Esophagus muscularis mucosa (tissue), 4 donors: Measurements from ENCODE around the gene ZNF2.

ENCODE experiments used
- EP300 ChIP-seq: sonication (generic); formaldehyde crosslinking; IDR thresholded peaks from one replicate; pipeline ENCODE4 v1.6.1; 2017; ENCODE audit warnings: antibody characterized with exemption
- POLR2A ChIP-seq: fragments of 450-650 bp; IDR thresholded peaks from one replicate; pipeline ENCODE4 v1.6.1; 2017; ENCODE audit warnings: antibody characterized with exemption, moderate library complexity, mild to moderate bottlenecking, low read depth
- POLR2AphosphoS5 ChIP-seq, 2 donors: sonication (generic); formaldehyde crosslinking; IDR thresholded peaks; one replicate each; pipeline ENCODE4 v1.6.1; 2017; ENCODE audit warnings: antibody characterized with exemption in 2 of 2
- TF ChIP-seq, protein P1 (sequence below), 3 experiments: fragments of 200-600 bp in 2 of 3; fragments of 450-650 bp in 1 of 3; sonication (generic) in 2 of 3; IDR thresholded peaks; one replicate each; pipeline ENCODE4 v1.5.1; 2017 to 2019; ENCODE audit warnings: antibody characterized with exemption in 3 of 3, mild to moderate bottlenecking in 2 of 3, moderate library complexity in 1 of 3

DNA sequence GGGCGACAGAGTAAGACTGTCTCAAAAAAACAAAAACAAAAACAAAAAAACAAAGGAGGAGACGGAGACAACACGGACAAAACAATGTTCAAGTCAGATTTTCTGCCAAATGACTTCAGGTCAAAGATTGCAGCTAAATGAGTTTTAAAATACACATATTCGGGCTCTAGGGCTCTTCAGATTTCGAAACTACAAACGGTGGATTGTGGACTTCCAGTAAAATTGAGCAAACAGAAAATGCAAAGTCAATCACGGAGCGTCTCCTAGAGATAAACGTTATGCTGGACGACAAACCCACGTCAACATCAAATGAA is 44.6 kb upstream of the ZNF2 start:
- TF ChIP-seq EP300 (no peak), POLR2A (no peak), POLR2AphosphoS5 (IDR thresholded peaks at IDR 0.05) (no peak)
- TF ChIP-seq, protein P1, sequence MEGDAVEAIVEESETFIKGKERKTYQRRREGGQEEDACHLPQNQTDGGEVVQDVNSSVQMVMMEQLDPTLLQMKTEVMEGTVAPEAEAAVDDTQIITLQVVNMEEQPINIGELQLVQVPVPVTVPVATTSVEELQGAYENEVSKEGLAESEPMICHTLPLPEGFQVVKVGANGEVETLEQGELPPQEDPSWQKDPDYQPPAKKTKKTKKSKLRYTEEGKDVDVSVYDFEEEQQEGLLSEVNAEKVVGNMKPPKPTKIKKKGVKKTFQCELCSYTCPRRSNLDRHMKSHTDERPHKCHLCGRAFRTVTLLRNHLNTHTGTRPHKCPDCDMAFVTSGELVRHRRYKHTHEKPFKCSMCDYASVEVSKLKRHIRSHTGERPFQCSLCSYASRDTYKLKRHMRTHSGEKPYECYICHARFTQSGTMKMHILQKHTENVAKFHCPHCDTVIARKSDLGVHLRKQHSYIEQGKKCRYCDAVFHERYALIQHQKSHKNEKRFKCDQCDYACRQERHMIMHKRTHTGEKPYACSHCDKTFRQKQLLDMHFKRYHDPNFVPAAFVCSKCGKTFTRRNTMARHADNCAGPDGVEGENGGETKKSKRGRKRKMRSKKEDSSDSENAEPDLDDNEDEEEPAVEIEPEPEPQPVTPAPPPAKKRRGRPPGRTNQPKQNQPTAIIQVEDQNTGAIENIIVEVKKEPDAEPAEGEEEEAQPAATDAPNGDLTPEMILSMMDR (IDR thresholded peaks at IDR 0.05): no peak
